Activated naive CD4-positive, alpha-beta T cell treated with anti-CD3 and anti-CD28 coated beads, Interleukin-2, amount 50 U/mL, for 16 hours (primary cell): Measurements from ENCODE around the gene HSPA1L.
"Not testable (repeated sequence)": the region's sequence is repeated elsewhere in the genome, so short reads cannot be mapped to it uniquely, and the experiment has no call there.

ENCODE experiments used
- DNase-seq: peaks from one replicate; pipeline ENCODE4 v3.0.0-alpha.2; 2020

HSPA1L gene

GRCh38 chr6:31815025-31815838 lies at the start of gene HSPA1L, which contains the start of gene HSPA1A:
TSS of gene HSPA1L (minus strand) at chr6:31815283. CDS start at chr6:31811972, 3,311 bp downstream.
TSS of gene HSPA1A (plus strand) at chr6:31815543. CDS start at chr6:31815757, 214 bp downstream.
- peak; percentile 43 for DNase-seq

- DNase-seq: no peak
Measured at GRCh38 chr6:31864818-31865204, 49.7 kb upstream of the HSPA1L start.

- not testable (repeated sequence) for DNase-seq
Measured at GRCh38 chr6:31864123-31864562, 49.1 kb upstream of the HSPA1L start.

- peak; percentile 99 for DNase-seq
Measured at GRCh38 chr6:31862344-31863235, 47.5 kb upstream of the HSPA1L start, which contains the start of gene NEU1. TSS of gene NEU1 (minus strand) at chr6:31862821. CDS start at chr6:31862776, 45 bp downstream.

GRCh38 chr6:31861919-31862343 lies 46.8 kb upstream of the HSPA1L start:
- no peak for DNase-seq

- DNase-seq: no peak
Measured at GRCh38 chr6:31861150-31861549, 46.1 kb upstream of the HSPA1L start.

- no peak for DNase-seq
Measured at GRCh38 chr6:31860349-31860748, 45.3 kb upstream of the HSPA1L start.

- DNase-seq: no peak
Measured at GRCh38 chr6:31859923-31860322, 44.8 kb upstream of the HSPA1L start.

GRCh38 chr6:31858707-31859106 lies 43.6 kb upstream of the HSPA1L start:
- no peak for DNase-seq

- DNase-seq: not testable (repeated sequence)
Measured at GRCh38 chr6:31857774-31858173, 42.7 kb upstream of the HSPA1L start.

- not testable (repeated sequence) for DNase-seq
Measured at GRCh38 chr6:31851980-31852718, 37.1 kb upstream of the HSPA1L start.

- no peak for DNase-seq
Measured at GRCh38 chr6:31851485-31851832, 36.4 kb upstream of the HSPA1L start.

- DNase-seq: no peak
Measured at GRCh38 chr6:31850765-31851484, 35.8 kb upstream of the HSPA1L start.

GRCh38 chr6:31847276-31847978 lies 32.3 kb upstream of the HSPA1L start:
- no peak for DNase-seq

GRCh38 chr6:31844507-31844906 lies 29.4 kb upstream of the HSPA1L start:
- DNase-seq: no peak

- no peak for DNase-seq
Measured at GRCh38 chr6:31842053-31842452, 27.0 kb upstream of the HSPA1L start.

GRCh38 chr6:31839779-31840126 lies 24.7 kb upstream of the HSPA1L start:
- not testable (repeated sequence) for DNase-seq

GRCh38 chr6:31838968-31839367 lies 23.9 kb upstream of the HSPA1L start:
- DNase-seq: no peak

GRCh38 chr6:31838114-31838553 lies 23.1 kb upstream of the HSPA1L start:
- not testable (repeated sequence) for DNase-seq

- DNase-seq: no peak
Measured at GRCh38 chr6:31837369-31838113, 22.5 kb upstream of the HSPA1L start.
